ENCODE data around the gene CEBPE.
A peak's percentile ranks its signal among the peaks of the same experiment; 100 is the strongest.

CEBPE gene

GRCh38 chr14:23102801-23103200, 16.3 kb downstream of the CEBPE start:
- no peak for DNase-seq (ENCODE audit: low read depth in 2 of 2)

- DNase-seq (ENCODE audit: low read depth in 2 of 2) = no peak
Measured at GRCh38 chr14:23101986-23102625, 16.9 kb downstream of the CEBPE start.

- no peak for DNase-seq (ENCODE audit: low read depth in 2 of 2)
Measured at GRCh38 chr14:23101213-23101970, 17.7 kb downstream of the CEBPE start.

GRCh38 chr14:23099212-23099861, 19.7 kb downstream of the CEBPE start:
- DNase-seq (ENCODE audit: low read depth in 2 of 2) = no peak

GRCh38 chr14:23097786-23098185, 21.3 kb downstream of the CEBPE start:
- DNase-seq (ENCODE audit: low read depth in 2 of 2) = no peak

- peak; percentile 98 for DNase-seq (ENCODE audit: low read depth in 2 of 2)
Measured at GRCh38 chr14:23095196-23096108, 23.6 kb downstream of the CEBPE start, which contains the start of gene C14orf119. Gene C14orf119, plus strand, starts transcription at chr14:23095505. Its CDS starts 2,154 bp downstream, at chr14:23097659.

- DNase-seq (ENCODE audit: low read depth in 2 of 2) = peak in 1 of 2 donors; percentile 35
Measured at GRCh38 chr14:23094666-23095195, 24.3 kb downstream of the CEBPE start, which contains the start of gene ACIN1. Gene ACIN1, minus strand, starts transcription at chr14:23095136. Its CDS starts 24 bp downstream, at chr14:23095112.

- DNase-seq (ENCODE audit: low read depth in 2 of 2) = peak in 1 of 2 donors; percentile 58
Measured at GRCh38 chr14:23093991-23094665, 24.9 kb downstream of the CEBPE start.

GRCh38 chr14:23093526-23093925, 25.5 kb downstream of the CEBPE start:
- DNase-seq (ENCODE audit: low read depth in 2 of 2) = no peak

- DNase-seq (ENCODE audit: low read depth in 2 of 2) = no peak
Measured at GRCh38 chr14:23093104-23093503, 26.0 kb downstream of the CEBPE start.

GRCh38 chr14:23091294-23092225, 27.5 kb downstream of the CEBPE start:
- DNase-seq (ENCODE audit: low read depth in 2 of 2) = no peak

GRCh38 chr14:23090254-23090636, 28.8 kb downstream of the CEBPE start:
- DNase-seq (ENCODE audit: low read depth in 2 of 2) = no peak

GRCh38 chr14:23089498-23090253, 29.4 kb downstream of the CEBPE start:
- DNase-seq (ENCODE audit: low read depth in 2 of 2) = no peak

GRCh38 chr14:23086565-23086964, 32.5 kb downstream of the CEBPE start:
- DNase-seq (ENCODE audit: low read depth in 2 of 2) = no peak

- DNase-seq (ENCODE audit: low read depth in 2 of 2) = no peak
Measured at GRCh38 chr14:23085458-23085857, 33.6 kb downstream of the CEBPE start.

GRCh38 chr14:23080474-23080873, 38.6 kb downstream of the CEBPE start:
- no peak for DNase-seq (ENCODE audit: low read depth in 2 of 2)

GRCh38 chr14:23079716-23080115, 39.3 kb downstream of the CEBPE start:
- no peak for DNase-seq (ENCODE audit: low read depth in 2 of 2)

- DNase-seq (ENCODE audit: low read depth in 2 of 2) = no peak
Measured at GRCh38 chr14:23078692-23079116, 40.4 kb downstream of the CEBPE start.

GRCh38 chr14:23077962-23078361, 41.1 kb downstream of the CEBPE start:
- DNase-seq (ENCODE audit: low read depth in 2 of 2) = no peak
